Transverse colon (tissue), 4 donors: ENCODE results near the gene ZSCAN22. TPM values are rescaled to one million over a fixed set of nuclear protein-coding genes. Genes with fewer than 3 reads are reported as not detected.

Experiments
- DNase-seq: peaks from one replicate; pipeline ENCODE4 v3.0.0-alpha.2; 2019
- H3K27ac ChIP-seq, 4 donors: fragments of 200-600 bp; sonication (generic); 2 replicates each; pipeline ENCODE4 v1.5.1; 2016 to 2018; ENCODE audit warnings: inconsistent platforms in 4 of 4
- H3K27me3 ChIP-seq: fragments of 200-600 bp; sonication (generic); 2 replicates; pipeline ENCODE4 v1.5.1; 2017; ENCODE audit warnings: inconsistent platforms
- H3K36me3 ChIP-seq, 4 donors: fragments of 200-600 bp; sonication (generic); 2 replicates each; pipeline ENCODE4 v1.5.1; 2017 to 2019; ENCODE audit warnings: inconsistent platforms in 4 of 4
- H3K4me1 ChIP-seq, 4 donors: fragments of 200-600 bp; sonication (generic); 2 replicates each; pipeline ENCODE4 v1.5.1; 2017 to 2020; ENCODE audit warnings: inconsistent platforms in 4 of 4
- H3K4me3 ChIP-seq, 4 donors: fragments of 200-600 bp; sonication (generic); 1 replicate in 1 of 4; 2 replicates in 3 of 4; pipeline versions ENCODE4 v1.5.1 to v1.6.1; 2017 to 2019; ENCODE audit warnings: inconsistent platforms in 4 of 4
- H3K9me3 ChIP-seq, 2 donors: fragments of 200-600 bp; sonication (generic); 2 replicates each; pipeline ENCODE4 v1.5.1; 2017 to 2019; ENCODE audit warnings: inconsistent platforms in 2 of 2
- EP300 ChIP-seq: sonication (generic); formaldehyde crosslinking; IDR thresholded peaks from one replicate; pipeline ENCODE4 v1.6.1; 2017; ENCODE audit warnings: antibody characterized with exemption, low read depth
- POLR2A ChIP-seq: fragments of 450-650 bp; IDR thresholded peaks from one replicate; pipeline ENCODE4 v1.6.1; 2016; ENCODE audit warnings: antibody characterized with exemption, mild to moderate bottlenecking, moderate library complexity
- POLR2AphosphoS5 ChIP-seq, 3 donors: sonication (generic); formaldehyde crosslinking; IDR thresholded peaks; one replicate each; pipeline ENCODE4 v1.6.1; 2016; ENCODE audit warnings: antibody characterized with exemption in 3 of 3
- WGBS, 2 donors: methylation state at CpG; one replicate each; pipeline ENCODE4 v1.1.5; 2018; ENCODE audit warnings: low coverage in 1 of 2; 5-methylcytosine and 5-hydroxymethylcytosine counted together
- in situ Hi-C, 4 donors: fragments of 200-750 bp; cut with MboI; loops; one replicate each; pipeline versions ENCODE4 v1.15.0 to v1.15.1; 2017; ENCODE audit warnings: low sequenced_read_pairs in 3 of 4, low pct_ligation_motif_present in 1 of 4, low pct_unique_long_range_greater_than_20kb in 1 of 4
- intact Hi-C: fragments of 100-400 bp; cut with DNase I; formaldehyde crosslinking; loops from one replicate; pipeline ENCODE4 v1.15.1; 2023; ENCODE audit warnings: low total_unique reads
- total RNA-seq, 4 donors: library from RNA; depleted of rRNA; stranded (reverse); fragments of >200 nt; gene quantifications; one replicate each; pipeline ENCODE4 v1.1.0, GENCODE V29; 2016
- TF ChIP-seq, protein P1 (sequence below), 5 experiments: fragments of 200-600 bp in 3 of 5; fragments of 450-650 bp in 2 of 5; sonication (generic) in 3 of 5; IDR thresholded peaks; 1 replicate in 2 of 5; 2 replicates in 3 of 5; pipeline ENCODE4 v1.5.1; 2016 to 2017; ENCODE audit warnings: antibody characterized with exemption in 5 of 5, inconsistent platforms in 3 of 5, mild to moderate bottlenecking in 2 of 5, moderate library complexity in 1 of 5

ZSCAN22 gene
- total RNA-seq, 4 donors from 2014 or later = 3.0 to 11.6 (median 3.3) TPM

DNA sequence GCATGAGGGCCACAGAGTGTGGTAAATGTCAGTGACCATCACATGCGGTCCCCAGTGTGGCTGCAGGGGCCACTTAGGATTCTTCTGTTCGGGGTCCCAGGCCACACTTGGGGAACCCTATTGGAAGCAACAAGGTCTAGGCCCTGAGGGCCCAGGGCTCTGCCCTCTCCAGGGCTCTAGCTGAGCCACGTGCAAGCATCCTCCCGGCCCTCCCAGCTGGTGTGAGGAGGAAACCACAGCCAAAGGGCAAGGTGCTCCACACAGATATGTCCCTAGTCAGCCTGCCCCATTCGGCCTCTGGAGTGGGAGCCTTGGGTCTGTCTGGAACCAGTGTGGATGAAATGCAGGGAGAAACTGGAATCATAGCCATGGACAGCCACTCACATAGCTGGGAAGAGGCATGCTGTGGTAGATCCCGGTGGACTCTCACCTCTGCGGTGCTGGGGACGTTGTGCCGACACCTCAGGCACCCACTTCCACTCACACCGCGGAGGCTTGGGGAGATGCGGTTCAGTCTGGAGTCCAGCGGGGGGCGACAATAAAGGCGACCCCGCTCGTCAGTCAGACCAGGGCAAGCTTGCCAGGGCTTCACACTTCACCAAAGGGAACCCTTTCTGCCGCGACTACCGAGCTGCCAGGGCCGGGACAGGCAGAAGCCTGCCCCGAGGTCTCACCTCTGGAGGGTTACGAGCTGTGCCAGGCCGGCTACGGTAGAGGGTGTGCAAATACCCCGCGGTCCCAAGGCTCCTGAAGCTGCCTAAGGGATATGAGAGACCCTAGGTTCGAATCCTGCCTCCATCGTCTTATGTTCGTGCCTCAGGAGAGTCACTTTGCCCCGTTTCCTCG is 40.0 kb downstream of the ZSCAN22 start:
- H3K9me3 ChIP-seq = no peaks in the 10 kb centered on the region
- no peak for DNase-seq
- no peak overlapping the region for H3K27ac ChIP-seq
- intact Hi-C loops = no loop called here
- 92 to 93% methylated on average over 3 to 32 of the region's 32 CpGs for WGBS, 2 donors
- H3K27me3 ChIP-seq = no peaks in the 10 kb centered on the region
- TF ChIP-seq POLR2AphosphoS5 (IDR thresholded peaks at IDR 0.05) (no peak), EP300 (no peak), POLR2A (no peak)
- TF ChIP-seq, protein P1, sequence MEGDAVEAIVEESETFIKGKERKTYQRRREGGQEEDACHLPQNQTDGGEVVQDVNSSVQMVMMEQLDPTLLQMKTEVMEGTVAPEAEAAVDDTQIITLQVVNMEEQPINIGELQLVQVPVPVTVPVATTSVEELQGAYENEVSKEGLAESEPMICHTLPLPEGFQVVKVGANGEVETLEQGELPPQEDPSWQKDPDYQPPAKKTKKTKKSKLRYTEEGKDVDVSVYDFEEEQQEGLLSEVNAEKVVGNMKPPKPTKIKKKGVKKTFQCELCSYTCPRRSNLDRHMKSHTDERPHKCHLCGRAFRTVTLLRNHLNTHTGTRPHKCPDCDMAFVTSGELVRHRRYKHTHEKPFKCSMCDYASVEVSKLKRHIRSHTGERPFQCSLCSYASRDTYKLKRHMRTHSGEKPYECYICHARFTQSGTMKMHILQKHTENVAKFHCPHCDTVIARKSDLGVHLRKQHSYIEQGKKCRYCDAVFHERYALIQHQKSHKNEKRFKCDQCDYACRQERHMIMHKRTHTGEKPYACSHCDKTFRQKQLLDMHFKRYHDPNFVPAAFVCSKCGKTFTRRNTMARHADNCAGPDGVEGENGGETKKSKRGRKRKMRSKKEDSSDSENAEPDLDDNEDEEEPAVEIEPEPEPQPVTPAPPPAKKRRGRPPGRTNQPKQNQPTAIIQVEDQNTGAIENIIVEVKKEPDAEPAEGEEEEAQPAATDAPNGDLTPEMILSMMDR (IDR thresholded peaks at IDR 0.05) = no peak
- no peaks in the 10 kb centered on the region for H3K36me3 ChIP-seq
- H3K4me3 ChIP-seq = no peak overlapping the region
- in situ Hi-C loops = no loop called here
- H3K4me1 ChIP-seq = peaks cover 0 to 2% (median 1%) of the 10 kb centered on the region in 4 donors

DNA sequence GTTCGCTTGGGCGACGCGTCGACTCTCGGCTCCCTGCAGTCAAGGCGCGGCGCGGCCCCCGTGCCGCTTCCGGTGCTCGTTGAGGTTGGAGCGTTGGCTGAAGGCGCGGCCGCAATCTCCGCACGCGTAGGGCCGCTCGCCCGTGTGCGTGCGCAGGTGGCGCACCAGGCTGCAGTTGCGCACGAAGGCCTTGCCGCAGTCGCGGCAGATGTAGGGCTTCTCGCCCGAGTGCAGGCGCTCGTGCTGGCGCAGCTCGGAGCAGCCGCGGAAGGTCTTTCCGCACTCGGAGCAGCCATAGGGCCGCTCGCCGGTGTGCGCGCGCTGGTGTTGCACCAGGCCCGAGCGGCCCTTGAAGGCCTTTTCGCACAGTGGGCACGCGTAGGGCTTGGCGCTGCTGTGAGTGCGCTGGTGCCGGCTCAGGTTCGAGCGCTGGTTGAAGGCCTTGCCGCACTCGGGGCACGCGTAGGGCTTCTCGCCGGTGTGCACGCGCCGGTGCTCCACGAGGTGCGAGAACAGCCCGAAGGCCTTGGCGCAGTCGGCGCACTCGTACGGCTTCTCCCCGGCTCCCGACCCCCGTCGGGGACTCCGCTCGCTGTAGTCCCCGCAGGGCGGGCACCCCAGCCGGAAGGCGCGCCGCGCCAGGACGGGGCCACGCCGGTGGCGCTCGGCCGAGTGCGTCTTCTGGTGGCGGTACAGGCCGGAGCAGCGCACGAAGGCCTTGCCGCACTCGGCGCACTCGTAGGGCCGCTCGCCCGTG is 41.1 kb downstream of the ZSCAN22 start:
- DNase-seq = no peak
- Histone ChIP-seq H3K27me3 (no peaks in the 10 kb centered on the region), H3K36me3 (no peaks in the 10 kb centered on the region), H3K9me3 (no peaks in the 10 kb centered on the region), H3K4me1 (no peaks in the 10 kb centered on the region), H3K27ac (no peak overlapping the region), H3K4me3 (no peak overlapping the region)
- 92% methylated on average over 104 of the region's 106 CpGs; no CpG with 5 or more reads in 1 of the 2 donors for WGBS, 2 donors
- intact Hi-C loops = no loop called here
- in situ Hi-C loops = no loop called here
- TF ChIP-seq EP300 = no peak
- no peak for TF ChIP-seq POLR2AphosphoS5 (IDR thresholded peaks at IDR 0.05)

DNA sequence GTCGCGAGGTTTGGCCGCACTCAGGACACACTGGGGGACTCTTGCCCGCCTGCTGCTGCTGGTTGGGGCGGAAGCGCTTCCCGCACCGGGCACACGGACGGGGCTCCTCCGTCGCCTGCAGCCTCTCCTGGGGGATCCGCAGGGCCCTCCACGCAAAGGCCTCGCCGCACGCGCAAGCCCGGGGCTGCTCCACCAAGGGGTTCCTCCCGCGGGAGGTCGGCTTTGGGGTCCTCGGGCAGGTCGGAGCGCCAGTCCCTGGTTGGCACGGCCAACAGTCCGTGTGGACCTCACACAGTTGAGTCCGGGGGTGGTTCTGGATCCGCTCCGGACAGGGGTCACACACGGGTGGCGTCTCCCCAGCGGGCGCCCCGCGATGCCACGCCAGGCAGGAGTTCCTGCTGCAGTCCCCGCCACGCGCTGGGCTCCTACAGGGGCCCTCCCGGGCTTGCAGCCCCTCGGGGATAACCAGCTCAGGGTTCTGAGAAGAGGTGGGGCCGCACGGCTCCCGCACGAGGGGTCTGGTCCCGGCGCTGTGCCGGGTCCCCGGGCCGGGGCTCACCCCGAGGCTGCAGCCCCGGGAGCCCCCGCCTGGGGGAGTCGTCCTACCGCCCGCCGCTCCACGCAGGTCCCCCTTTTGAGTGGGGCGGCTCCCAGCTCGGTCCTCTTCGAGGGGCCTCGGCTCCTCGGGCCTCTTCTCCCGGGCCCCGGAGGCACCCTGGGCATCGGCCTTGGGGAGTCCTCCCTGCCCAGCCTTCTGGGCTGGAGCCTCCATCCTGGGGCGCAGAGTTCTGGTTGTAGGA is 42.0 kb downstream of the ZSCAN22 start:
- intact Hi-C loops (no loop called here), in situ Hi-C loops (no loop called here)
- no peak overlapping the region for H3K27ac ChIP-seq
- WGBS, 2 donors = 95% methylated on average over 46 of the region's 68 CpGs; no CpG with 5 or more reads in 1 of the 2 donors
- no peaks in the 10 kb centered on the region for H3K9me3 ChIP-seq
- TF ChIP-seq EP300 (no peak), POLR2A (no peak), POLR2AphosphoS5 (IDR thresholded peaks at IDR 0.05) (no peak)
- TF ChIP-seq, protein P1 (IDR thresholded peaks at IDR 0.05) = no peak
- H3K4me1 ChIP-seq = no peaks in the 10 kb centered on the region
- H3K27me3 ChIP-seq = no peaks in the 10 kb centered on the region
- H3K4me3 ChIP-seq = no peak overlapping the region
- DNase-seq = no peak
- no peaks in the 10 kb centered on the region for H3K36me3 ChIP-seq

DNA sequence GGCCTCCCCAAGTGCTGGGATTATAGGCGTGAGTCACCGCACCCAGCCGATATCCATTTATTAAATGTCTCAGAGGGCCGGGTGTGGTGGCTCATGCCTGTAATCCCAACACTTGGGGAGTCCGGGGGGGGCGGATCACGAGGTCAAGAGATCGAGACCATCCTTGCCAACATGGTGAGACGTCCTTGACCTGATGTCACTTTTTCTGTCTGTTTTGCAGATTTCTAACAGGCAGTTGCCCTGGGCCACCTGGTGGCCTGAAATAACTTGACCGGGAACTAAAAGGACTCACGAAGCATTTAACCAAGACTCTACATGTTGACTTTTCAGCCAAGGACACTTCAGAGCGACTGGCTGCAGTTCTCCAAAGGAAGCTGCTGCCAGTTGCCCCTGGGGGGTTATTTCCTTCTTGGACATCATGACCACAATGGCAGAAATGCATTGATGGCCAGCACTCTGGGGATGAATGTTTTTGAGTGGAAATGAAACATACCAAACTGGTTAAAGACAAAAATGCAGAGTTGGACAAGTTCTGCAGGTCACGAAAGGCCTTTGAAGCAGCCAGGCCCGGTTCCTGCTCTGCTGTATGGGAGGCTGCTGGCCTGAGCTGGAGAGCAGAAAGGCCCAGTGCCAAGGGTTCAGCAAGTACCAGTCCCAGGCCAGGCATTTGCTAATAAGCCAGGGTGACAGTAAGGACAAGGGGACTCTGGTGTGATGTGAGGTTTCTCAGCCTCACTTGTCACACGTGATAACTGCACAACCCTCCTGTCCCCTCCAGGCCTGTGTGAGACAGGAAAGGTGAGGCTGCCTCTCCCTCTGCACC is 45.7 kb downstream of the ZSCAN22 start:
- WGBS, 2 donors = 81 to 87% methylated on average over 13 to 15 of the region's 15 CpGs
- Histone ChIP-seq H3K27ac (no peak overlapping the region), H3K27me3 (no peaks in the 10 kb centered on the region), H3K4me1 (no peaks in the 10 kb centered on the region), H3K4me3 (no peak overlapping the region), H3K36me3 (no peaks in the 10 kb centered on the region), H3K9me3 (no peaks in the 10 kb centered on the region)
- intact Hi-C loops (no loop called here), in situ Hi-C loops (no loop called here)
- no peak for TF ChIP-seq POLR2AphosphoS5 (IDR thresholded peaks at IDR 0.05)
- TF ChIP-seq EP300 = no peak
- TF ChIP-seq, protein P1 (IDR thresholded peaks at IDR 0.05) = no peak
- TF ChIP-seq POLR2A = no peak
- no peak for DNase-seq
